ENCODE measurements around the gene STX8.

DNA sequence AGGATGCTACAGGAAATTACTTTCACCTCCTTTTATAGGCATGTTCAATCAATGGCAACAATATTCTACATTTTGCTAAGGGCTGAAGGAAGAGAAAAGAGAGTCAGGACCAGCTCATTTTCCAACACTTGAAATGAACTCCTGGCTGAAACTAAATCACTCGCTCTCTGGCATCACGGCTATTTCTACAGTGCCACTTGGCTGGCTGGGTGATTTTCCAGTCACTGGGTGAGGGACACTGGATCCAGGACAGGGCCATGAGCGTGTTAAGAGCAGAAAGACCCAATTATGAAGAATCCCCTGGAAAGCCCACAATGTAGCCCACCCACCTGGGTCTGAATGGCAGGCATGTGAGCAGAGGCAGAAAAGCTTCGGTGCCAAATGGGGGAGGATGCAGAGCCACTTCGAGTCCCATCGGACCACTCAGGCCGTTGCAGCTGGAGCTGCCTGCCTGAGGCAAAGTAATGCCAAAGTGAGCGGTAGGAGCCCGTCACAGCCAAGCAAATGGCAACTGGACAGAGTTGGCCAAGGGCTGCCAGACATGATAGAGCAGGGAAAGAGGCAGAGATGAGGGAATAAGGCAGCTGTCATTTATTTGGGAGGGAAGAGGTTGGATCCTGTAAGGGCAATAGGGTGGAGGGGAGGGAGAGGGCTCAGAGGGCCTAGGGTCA is 246.2 kb downstream of the STX8 start:
- TF ChIP-seq TCF4 (CRISPR knock-in tag; IDR thresholded peaks at IDR 0.05; ENCODE audit: borderline replicate concordance) (no peak), ISL1 (CRISPR knock-in tag; IDR thresholded peaks at IDR 0.05) (no peak)
